ENCODE data around the gene KIAA0232.

KIAA0232 gene

DNA sequence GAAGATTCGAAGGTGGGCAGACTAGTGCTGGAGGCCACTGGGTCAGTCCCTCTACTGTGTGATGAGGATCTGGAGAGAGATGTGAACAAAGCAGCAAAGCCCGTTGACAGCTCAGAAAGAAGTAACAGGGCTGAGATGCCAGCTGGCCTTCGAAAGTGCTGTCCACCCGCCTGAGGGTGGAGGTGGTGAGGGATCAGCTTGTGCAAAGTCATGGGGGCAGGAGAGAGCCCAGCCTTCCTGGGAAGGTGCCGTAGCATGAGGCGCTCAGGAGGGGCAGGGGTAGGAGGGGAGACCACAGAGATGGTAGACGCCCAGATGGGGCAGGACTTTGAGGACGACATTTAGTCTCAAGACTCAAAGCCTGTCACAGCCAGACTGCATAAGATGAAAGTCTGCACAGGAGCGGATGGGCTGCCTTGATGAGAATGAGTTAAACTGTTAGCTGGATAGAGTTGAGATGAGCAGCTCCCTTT, 146.8 kb downstream of the KIAA0232 start:
- H3K27ac ChIP-seq = no peak overlapping the region

DNA sequence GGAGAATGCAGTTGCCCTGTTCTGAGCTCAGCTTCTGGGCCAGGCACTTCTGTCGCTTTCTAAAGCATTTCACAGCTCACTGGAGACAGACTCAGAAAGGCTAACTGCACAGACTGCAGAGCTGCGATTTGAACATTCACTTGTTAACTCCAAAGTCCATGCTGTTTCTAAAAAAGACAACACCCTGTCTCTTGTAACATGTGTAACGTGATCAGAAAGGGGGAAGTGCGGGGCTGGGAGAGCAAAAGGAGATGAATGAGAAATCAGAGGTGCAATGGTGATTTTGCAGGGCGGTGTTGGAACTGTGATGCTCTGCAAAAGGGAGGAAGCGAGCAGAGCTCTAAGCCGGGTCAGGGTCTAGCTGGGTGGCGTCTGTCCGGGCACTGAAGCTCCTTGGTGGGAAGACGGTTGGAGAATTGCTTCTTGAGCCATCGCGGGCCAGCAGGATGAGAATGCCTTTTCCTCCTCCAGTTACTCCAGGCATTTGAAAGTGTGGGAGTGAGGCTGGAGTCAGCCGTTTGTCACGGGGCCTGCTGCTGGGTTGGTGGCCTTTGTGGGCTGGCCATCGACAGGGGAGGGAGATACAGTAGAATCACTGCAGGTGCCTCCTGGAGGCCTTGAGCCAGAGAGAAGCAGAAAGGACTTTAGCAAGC, 147.4 kb downstream of the KIAA0232 start:
- Histone ChIP-seq H3K9me3 (no peaks in the 10 kb centered on the region), H3K27ac (no peak overlapping the region), H3K4me3 (no peak overlapping the region), H3K36me3 (peaks cover 0 to 12% (median 10%) of the 10 kb centered on the region in 3 donors), H3K4me1 (peaks cover 0 to 7% (median 3%) of the 10 kb centered on the region in 4 donors), H3K27me3 (no peaks in the 10 kb centered on the region)
- intact Hi-C loops (cut with DNase I; ENCODE audit: low total_unique reads) = no loop called here
- no peak for DNase-seq
- TF ChIP-seq, protein P1, sequence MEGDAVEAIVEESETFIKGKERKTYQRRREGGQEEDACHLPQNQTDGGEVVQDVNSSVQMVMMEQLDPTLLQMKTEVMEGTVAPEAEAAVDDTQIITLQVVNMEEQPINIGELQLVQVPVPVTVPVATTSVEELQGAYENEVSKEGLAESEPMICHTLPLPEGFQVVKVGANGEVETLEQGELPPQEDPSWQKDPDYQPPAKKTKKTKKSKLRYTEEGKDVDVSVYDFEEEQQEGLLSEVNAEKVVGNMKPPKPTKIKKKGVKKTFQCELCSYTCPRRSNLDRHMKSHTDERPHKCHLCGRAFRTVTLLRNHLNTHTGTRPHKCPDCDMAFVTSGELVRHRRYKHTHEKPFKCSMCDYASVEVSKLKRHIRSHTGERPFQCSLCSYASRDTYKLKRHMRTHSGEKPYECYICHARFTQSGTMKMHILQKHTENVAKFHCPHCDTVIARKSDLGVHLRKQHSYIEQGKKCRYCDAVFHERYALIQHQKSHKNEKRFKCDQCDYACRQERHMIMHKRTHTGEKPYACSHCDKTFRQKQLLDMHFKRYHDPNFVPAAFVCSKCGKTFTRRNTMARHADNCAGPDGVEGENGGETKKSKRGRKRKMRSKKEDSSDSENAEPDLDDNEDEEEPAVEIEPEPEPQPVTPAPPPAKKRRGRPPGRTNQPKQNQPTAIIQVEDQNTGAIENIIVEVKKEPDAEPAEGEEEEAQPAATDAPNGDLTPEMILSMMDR (IDR thresholded peaks at IDR 0.05) = no peak

More for the DNA sequence above, 146.8 kb downstream of the KIAA0232 start:
- intact Hi-C loops (cut with DNase I; ENCODE audit: low total_unique reads) = no loop called here
- no peak for DNase-seq
- no peaks in the 10 kb centered on the region for H3K9me3 ChIP-seq
- no peaks in the 10 kb centered on the region for H3K27me3 ChIP-seq
- H3K4me3 ChIP-seq = no peak overlapping the region
- H3K36me3 ChIP-seq = peaks cover 5 to 18% (median 16%) of the 10 kb centered on the region in 3 donors
- TF ChIP-seq, protein P1 (IDR thresholded peaks at IDR 0.05) = no peak
- H3K4me1 ChIP-seq = peaks cover 0 to 7% (median 3%) of the 10 kb centered on the region in 4 donors

DNA sequence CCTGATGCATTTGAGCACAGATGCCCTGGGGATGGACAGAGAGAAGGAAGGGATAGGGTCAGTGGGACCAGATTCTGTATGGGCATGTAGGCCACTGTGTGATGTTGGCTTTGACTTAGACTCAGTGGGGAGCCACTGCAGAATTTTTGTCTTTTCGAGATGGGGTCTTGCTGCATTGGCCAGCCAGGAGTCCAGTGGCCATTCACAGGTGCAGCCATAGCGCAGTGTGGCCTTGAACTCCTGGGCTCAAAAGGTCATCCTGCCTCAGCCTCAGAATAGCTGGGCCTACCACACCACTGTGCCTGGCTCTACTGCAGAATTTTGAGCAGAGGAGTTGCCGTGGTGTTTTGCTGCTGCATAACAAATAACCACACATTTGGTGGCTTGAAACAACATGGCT, 149.9 kb downstream of the KIAA0232 start:
- no peaks in the 10 kb centered on the region for H3K27me3 ChIP-seq
- TF ChIP-seq, protein P1 (IDR thresholded peaks at IDR 0.05) = no peak
- DNase-seq = no peak
- no peak overlapping the region for H3K27ac ChIP-seq
- no peaks in the 10 kb centered on the region for H3K9me3 ChIP-seq
- intact Hi-C loops (cut with DNase I; ENCODE audit: low total_unique reads) = no loop called here
- no peaks in the 10 kb centered on the region for H3K4me1 ChIP-seq
- no peak overlapping the region for H3K4me3 ChIP-seq
- H3K36me3 ChIP-seq = no peaks in the 10 kb centered on the region

DNA sequence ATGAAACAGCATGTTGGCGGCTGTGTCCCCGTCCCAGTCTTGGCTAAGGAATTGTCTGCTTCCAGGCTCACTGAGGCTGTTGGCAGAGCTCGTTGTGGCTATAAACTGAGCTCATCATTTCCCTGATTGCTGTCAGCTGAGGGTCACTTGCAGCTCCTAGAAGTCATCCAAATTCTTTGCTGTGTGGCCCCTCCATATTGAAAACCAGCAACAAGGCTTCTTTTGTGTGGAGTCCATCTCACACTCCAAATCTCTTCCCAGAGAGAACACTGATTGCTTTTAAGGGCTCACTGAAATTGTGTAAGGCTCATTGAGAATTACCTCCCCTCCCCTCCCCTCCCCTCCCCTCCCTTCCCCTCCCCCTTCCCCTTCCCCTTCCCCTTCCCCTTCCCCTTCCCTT, 150.4 kb downstream of the KIAA0232 start:
- H3K9me3 ChIP-seq = no peaks in the 10 kb centered on the region
- H3K27me3 ChIP-seq = no peaks in the 10 kb centered on the region
- intact Hi-C loops (cut with DNase I; ENCODE audit: low total_unique reads) = no loop called here
- DNase-seq = no peak
- H3K4me3 ChIP-seq = no peak overlapping the region
- TF ChIP-seq, protein P1 (IDR thresholded peaks at IDR 0.05) = no peak
- H3K36me3 ChIP-seq = no peaks in the 10 kb centered on the region
- peaks cover 0 to under 1% (median 0%) of the 10 kb centered on the region in 4 donors for H3K4me1 ChIP-seq
- no peak overlapping the region for H3K27ac ChIP-seq

Measured in tibial artery (tissue), 4 donors.